HCT116 (cell line): ENCODE measurements around the gene AIMP1. TPM values are rescaled to one million over a fixed set of nuclear protein-coding genes. Genes with fewer than 3 reads are reported as not detected.

Source experiments
- ATAC-seq: fragments of 200-7000 bp; cut with Tn5 transposase; 2 replicates; pipeline ENCODE4 v1.9.1; 2020; ENCODE audit warnings: mild to moderate bottlenecking, moderate library complexity
- BruUV-seq: library from RNA; stranded (reverse); fragments of 400-500 nt; replicated peaks from 2 replicates; lab custom pipeline; 2021; lab: Mats Ljungman, UMichigan
- CTCF ChIA-PET: fragments of 300-600 bp; sonication (Branson Sonifier 250); formaldehyde crosslinking; loops from one replicate; lab custom pipeline; 2021; ENCODE audit warnings: antibody characterized with exemption; lab: Charles Lee
- POLR2A ChIA-PET: fragments of 300-600, 350-600 bp; sonication (Branson Sonifier 250); formaldehyde crosslinking; loops from one replicate; lab custom pipeline; 2021; ENCODE audit warnings: antibody characterized with exemption; lab: Charles Lee
- RAD21 ChIA-PET, 2 experiments: fragments of 300-600 bp; sonication (Branson Sonifier 250); formaldehyde crosslinking; loops; one replicate each; lab custom pipeline; 2023; ENCODE audit warnings: low total read pairs in 2 of 2; ENCODE audit not compliant: uncharacterized antibody in 2 of 2, unreplicated experiment in 2 of 2, low non-redundant PET in 1 of 2; lab: Charles Lee
- DNase-seq: peaks from one replicate; pipeline ENCODE4 v3.0.0-alpha.2; 2010; ENCODE audit warnings: low read depth, low spot score
- H2AFZ ChIP-seq: fragments of 200-600 bp; shearing (Covaris generic), sonication (generic); 2 replicates; pipeline ENCODE4 v1.6.1; 2017; ENCODE audit warnings: low read depth, mixed run types, mixed read lengths, antibody characterized with exemption, low read length; ENCODE audit not compliant: poor library complexity, severe bottlenecking
- H3K27ac ChIP-seq: 2 replicates; pipeline ENCODE4 v1.5.1; 2012; ENCODE audit warnings: low read depth, low read length
- H3K27me3 ChIP-seq: fragments of 200-600 bp; sonication (generic); 2 replicates; pipeline ENCODE4 v1.6.1; 2016; ENCODE audit warnings: mixed run types, low read length, mixed read lengths; ENCODE audit not compliant: insufficient read depth
- H3K36me3 ChIP-seq, 2 experiments: fragments of 200-500 bp in 1 of 2; fragments of 200-600 bp in 1 of 2; sonication (Bioruptor generic) in 1 of 2; sonication (generic) in 1 of 2; 2 replicates each; pipeline versions ENCODE4 v1.5.1 to v1.6.1; 2014 to 2016; ENCODE audit warnings: low read length in 2 of 2, inconsistent platforms in 1 of 2, mixed read lengths in 1 of 2, mixed run types in 1 of 2; ENCODE audit not compliant: insufficient read depth in 2 of 2, control insufficient read depth in 1 of 2
- H3K4me1 ChIP-seq, 2 experiments: fragments of 200-600 bp in 1 of 2; sonication (generic) in 1 of 2; 2 replicates each; pipeline versions ENCODE4 v1.5.1 to v1.6.1; 2012 to 2017; ENCODE audit warnings: low read length in 2 of 2, inconsistent platforms in 1 of 2, mild to moderate bottlenecking in 1 of 2, mixed read lengths in 1 of 2, mixed run types in 1 of 2, moderate library complexity in 1 of 2; ENCODE audit not compliant: insufficient read depth in 2 of 2, control insufficient read depth in 1 of 2
- H3K4me2 ChIP-seq: fragments of 200-600 bp; sonication (generic); 2 replicates; pipeline ENCODE4 v1.6.1; 2017; ENCODE audit warnings: mixed run types, low read length, mixed read lengths
- H3K4me3 ChIP-seq, 2 experiments: fragments of 200-600 bp in 1 of 2; sonication (generic) in 1 of 2; replicated peaks in 1 of 2; 2 replicates each; pipeline ENCODE4 v1.5.1; 2011 to 2016; ENCODE audit warnings: low read length in 2 of 2, control low read depth in 1 of 2, low read depth in 1 of 2, mild to moderate bottlenecking in 1 of 2, mixed read lengths in 1 of 2, mixed run types in 1 of 2
- H3K79me2 ChIP-seq: fragments of 200-600 bp; sonication (generic); 2 replicates; pipeline ENCODE4 v1.6.1; 2017; ENCODE audit warnings: mild to moderate bottlenecking, mixed run types, low read length, moderate library complexity, mixed read lengths; ENCODE audit not compliant: insufficient read depth
- H3K9ac ChIP-seq: fragments of 200-600 bp; sonication (generic); 2 replicates; pipeline ENCODE4 v1.6.1; 2016; ENCODE audit warnings: low read length, mixed read lengths
- H3K9me2 ChIP-seq: fragments of 200-600 bp; sonication (generic), shearing (Covaris generic); 2 replicates; pipeline ENCODE4 v1.6.1; 2017; ENCODE audit warnings: mixed run types, mild to moderate bottlenecking, moderate library complexity; ENCODE audit not compliant: insufficient read depth
- H3K9me3 ChIP-seq, 2 experiments: fragments of 200-500 bp in 1 of 2; fragments of 200-600 bp in 1 of 2; sonication (Bioruptor generic) in 1 of 2; sonication (generic) in 1 of 2; 2 replicates each; pipeline ENCODE4 v1.6.1; 2014 to 2017; ENCODE audit warnings: low read length in 2 of 2, mixed read lengths in 2 of 2, inconsistent platforms in 1 of 2, low read depth in 1 of 2, mild to moderate bottlenecking in 1 of 2, mixed run types in 1 of 2, moderate library complexity in 1 of 2; ENCODE audit not compliant: control insufficient read depth in 1 of 2, insufficient read depth in 1 of 2
- H4K20me1 ChIP-seq: fragments of 200-600 bp; sonication (generic), shearing (Covaris generic); 2 replicates; pipeline ENCODE4 v1.6.1; 2017; ENCODE audit warnings: mixed run types, mild to moderate bottlenecking, moderate library complexity; ENCODE audit not compliant: insufficient read depth
- CEBPB ChIP-seq: IDR thresholded peaks from 2 replicates; pipeline ENCODE4 v1.6.1; 2012; ENCODE audit warnings: low read depth
- EGR1 ChIP-seq: IDR thresholded peaks from 2 replicates; pipeline ENCODE4 v1.6.1; 2012; ENCODE audit warnings: low read depth
- ELF1 ChIP-seq: IDR thresholded peaks from 2 replicates; pipeline ENCODE4 v1.6.1; 2012; ENCODE audit warnings: low read depth, borderline replicate concordance
- EZH2 ChIP-seq: fragments of 200-600 bp; sonication (generic); IDR thresholded peaks from 2 replicates; pipeline ENCODE4 v1.6.1; 2017; ENCODE audit warnings: antibody characterized with exemption, mixed run types
- EZH2phosphoT487 ChIP-seq: fragments of 200-600 bp; IDR thresholded peaks from 2 replicates; pipeline ENCODE4 v1.6.1; 2018; ENCODE audit warnings: antibody characterized with exemption, borderline replicate concordance
- FOSL1 ChIP-seq: IDR thresholded peaks from 2 replicates; pipeline ENCODE4 v1.6.1; 2012; ENCODE audit warnings: low read depth
- RAD21 ChIP-seq: IDR thresholded peaks from 2 replicates; pipeline ENCODE4 v1.6.1; 2012; ENCODE audit warnings: low read depth, mild to moderate bottlenecking
- SIN3A ChIP-seq: IDR thresholded peaks from 2 replicates; pipeline ENCODE4 v1.6.1; 2012; ENCODE audit warnings: low read depth
- SP1 ChIP-seq: IDR thresholded peaks from 2 replicates; pipeline ENCODE4 v1.6.1; 2012; ENCODE audit warnings: low read depth
- SRF ChIP-seq: IDR thresholded peaks from 2 replicates; pipeline ENCODE4 v1.6.1; 2012; ENCODE audit warnings: low read depth
- TCF7L2 ChIP-seq: IDR thresholded peaks from 2 replicates; pipeline ENCODE4 v1.7.0; 2011; ENCODE audit warnings: borderline replicate concordance, inconsistent platforms; ENCODE audit not compliant: insufficient read depth, insufficient read length; ENCODE audit errors: extremely low read depth
- ZFX ChIP-seq: fragments of 450-650 bp; IDR thresholded peaks from 2 replicates; pipeline ENCODE4 v1.6.1; 2017
- ZNF274 ChIP-seq: fragments of 200-500 bp; sonication (Bioruptor generic); IDR thresholded peaks from 2 replicates; pipeline ENCODE4 v1.6.1; 2014; ENCODE audit warnings: mild to moderate bottlenecking, low read depth, low read length, inconsistent platforms
- intact Hi-C: fragments of 100-400 bp; cut with micrococcal nuclease; formaldehyde crosslinking; loops from 2 replicates; pipeline ENCODE4 v1.10.0; 2022
- total RNA-seq: library from RNA; stranded (reverse); gene quantifications from one replicate; pipeline ENCODE4 v1.2.1, GENCODE V29; 2021; ENCODE audit not compliant: unreplicated experiment
- TF ChIP-seq, protein P1 (sequence below): IDR thresholded peaks from 2 replicates; pipeline ENCODE4 v1.6.1; 2011; ENCODE audit warnings: mild to moderate bottlenecking, low read length, moderate library complexity; ENCODE audit not compliant: insufficient replicate concordance; ENCODE audit errors: extremely low read depth
- TF ChIP-seq, protein P2 (sequence below), 3 experiments: fragments of 200-600 bp in 1 of 3; sonication (generic) in 1 of 3; IDR thresholded peaks in 2 of 3; conservative IDR thresholded peaks in 1 of 3; 2 replicates each; pipeline ENCODE4 v1.5.1; 2012 to 2017; ENCODE audit warnings: low read depth in 2 of 3, low read length in 2 of 3, antibody characterized with exemption in 1 of 3, borderline replicate concordance in 1 of 3, control low read depth in 1 of 3, mild to moderate bottlenecking in 1 of 3, mixed read lengths in 1 of 3, mixed run types in 1 of 3, moderate library complexity in 1 of 3; ENCODE audit not compliant: insufficient read depth in 1 of 3
- TF ChIP-seq, protein P3 (sequence below): IDR thresholded peaks from 2 replicates; pipeline ENCODE4 v1.6.1; 2012; ENCODE audit warnings: low read depth
- TF ChIP-seq, protein P4 (sequence below): IDR thresholded peaks from 2 replicates; pipeline ENCODE4 v1.6.1; 2012

Gene AIMP1
- total RNA-seq, 1 experiment from 2014 or later, result 67.4 TPM

DNA sequence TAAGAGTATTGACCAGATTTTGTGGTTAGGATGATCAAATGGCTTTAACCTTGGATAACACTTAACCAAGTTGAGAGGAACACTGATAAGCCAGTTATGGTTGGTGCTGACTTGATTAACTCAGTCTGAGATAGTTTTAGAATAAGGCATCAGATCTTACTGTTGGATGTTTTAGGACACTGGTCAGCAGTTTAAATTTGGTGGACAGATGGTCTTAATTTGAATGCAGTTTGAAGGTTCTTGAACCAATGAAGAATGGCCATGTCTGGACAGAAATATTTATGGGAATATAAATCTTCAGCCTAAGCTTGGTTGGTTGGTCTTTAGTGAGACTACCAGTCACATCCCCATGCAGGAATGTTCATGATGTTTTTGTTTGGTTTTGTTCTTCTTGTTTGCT, 54.8 kb downstream of the AIMP1 start (continued):
- TF ChIP-seq, protein P1, sequence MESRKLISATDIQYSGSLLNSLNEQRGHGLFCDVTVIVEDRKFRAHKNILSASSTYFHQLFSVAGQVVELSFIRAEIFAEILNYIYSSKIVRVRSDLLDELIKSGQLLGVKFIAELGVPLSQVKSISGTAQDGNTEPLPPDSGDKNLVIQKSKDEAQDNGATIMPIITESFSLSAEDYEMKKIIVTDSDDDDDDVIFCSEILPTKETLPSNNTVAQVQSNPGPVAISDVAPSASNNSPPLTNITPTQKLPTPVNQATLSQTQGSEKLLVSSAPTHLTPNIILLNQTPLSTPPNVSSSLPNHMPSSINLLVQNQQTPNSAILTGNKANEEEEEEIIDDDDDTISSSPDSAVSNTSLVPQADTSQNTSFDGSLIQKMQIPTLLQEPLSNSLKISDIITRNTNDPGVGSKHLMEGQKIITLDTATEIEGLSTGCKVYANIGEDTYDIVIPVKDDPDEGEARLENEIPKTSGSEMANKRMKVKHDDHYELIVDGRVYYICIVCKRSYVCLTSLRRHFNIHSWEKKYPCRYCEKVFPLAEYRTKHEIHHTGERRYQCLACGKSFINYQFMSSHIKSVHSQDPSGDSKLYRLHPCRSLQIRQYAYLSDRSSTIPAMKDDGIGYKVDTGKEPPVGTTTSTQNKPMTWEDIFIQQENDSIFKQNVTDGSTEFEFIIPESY, result no peak

DNA sequence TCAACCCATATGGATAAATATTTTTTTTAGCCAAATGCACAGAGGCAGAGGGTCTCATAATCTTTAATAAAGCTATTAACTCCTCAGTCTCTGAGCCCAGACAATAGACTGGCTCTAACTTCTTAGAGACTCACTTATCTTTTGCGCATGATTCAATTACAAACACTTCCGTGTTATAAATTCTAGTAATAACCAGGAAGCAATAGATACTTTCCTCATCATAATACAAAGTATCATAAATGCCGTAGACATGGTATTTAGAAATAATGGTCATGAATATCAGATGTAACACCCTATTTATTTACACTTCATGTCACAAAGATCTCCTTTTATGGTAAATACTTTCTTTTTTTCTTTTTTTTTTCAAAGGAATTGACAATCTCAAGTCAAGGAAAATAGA, 56.7 kb downstream of the AIMP1 start:
- CTCF ChIA-PET, result interaction anchor here (1.6 kb wide), 1 partner anchor 525 kb away, joined by 4 read pairs; no protein-coding TSS in a partner anchor
- TF ChIP-seq, protein P2, sequence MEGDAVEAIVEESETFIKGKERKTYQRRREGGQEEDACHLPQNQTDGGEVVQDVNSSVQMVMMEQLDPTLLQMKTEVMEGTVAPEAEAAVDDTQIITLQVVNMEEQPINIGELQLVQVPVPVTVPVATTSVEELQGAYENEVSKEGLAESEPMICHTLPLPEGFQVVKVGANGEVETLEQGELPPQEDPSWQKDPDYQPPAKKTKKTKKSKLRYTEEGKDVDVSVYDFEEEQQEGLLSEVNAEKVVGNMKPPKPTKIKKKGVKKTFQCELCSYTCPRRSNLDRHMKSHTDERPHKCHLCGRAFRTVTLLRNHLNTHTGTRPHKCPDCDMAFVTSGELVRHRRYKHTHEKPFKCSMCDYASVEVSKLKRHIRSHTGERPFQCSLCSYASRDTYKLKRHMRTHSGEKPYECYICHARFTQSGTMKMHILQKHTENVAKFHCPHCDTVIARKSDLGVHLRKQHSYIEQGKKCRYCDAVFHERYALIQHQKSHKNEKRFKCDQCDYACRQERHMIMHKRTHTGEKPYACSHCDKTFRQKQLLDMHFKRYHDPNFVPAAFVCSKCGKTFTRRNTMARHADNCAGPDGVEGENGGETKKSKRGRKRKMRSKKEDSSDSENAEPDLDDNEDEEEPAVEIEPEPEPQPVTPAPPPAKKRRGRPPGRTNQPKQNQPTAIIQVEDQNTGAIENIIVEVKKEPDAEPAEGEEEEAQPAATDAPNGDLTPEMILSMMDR (IDR thresholded peaks at IDR 0.05 in 2 of 3, conservative IDR thresholded peaks at IDR 0.05 in 1 of 3; ENCODE audit: borderline replicate concordance in 1 of 3, insufficient read depth in 1 of 3, low read depth in 2 of 3, low read length in 2 of 3), result no peak
- TF ChIP-seq ZFX (no peak), SIN3A (no peak), RAD21 (no peak), SP1 (no peak), ZNF274 (no peak), SRF (no peak), TCF7L2 (no peak), FOSL1 (no peak), ELF1 (no peak), CEBPB (no peak), EZH2phosphoT487 (no peak), EZH2 (no peak), EGR1 (no peak)
- TF ChIP-seq, protein P3, sequence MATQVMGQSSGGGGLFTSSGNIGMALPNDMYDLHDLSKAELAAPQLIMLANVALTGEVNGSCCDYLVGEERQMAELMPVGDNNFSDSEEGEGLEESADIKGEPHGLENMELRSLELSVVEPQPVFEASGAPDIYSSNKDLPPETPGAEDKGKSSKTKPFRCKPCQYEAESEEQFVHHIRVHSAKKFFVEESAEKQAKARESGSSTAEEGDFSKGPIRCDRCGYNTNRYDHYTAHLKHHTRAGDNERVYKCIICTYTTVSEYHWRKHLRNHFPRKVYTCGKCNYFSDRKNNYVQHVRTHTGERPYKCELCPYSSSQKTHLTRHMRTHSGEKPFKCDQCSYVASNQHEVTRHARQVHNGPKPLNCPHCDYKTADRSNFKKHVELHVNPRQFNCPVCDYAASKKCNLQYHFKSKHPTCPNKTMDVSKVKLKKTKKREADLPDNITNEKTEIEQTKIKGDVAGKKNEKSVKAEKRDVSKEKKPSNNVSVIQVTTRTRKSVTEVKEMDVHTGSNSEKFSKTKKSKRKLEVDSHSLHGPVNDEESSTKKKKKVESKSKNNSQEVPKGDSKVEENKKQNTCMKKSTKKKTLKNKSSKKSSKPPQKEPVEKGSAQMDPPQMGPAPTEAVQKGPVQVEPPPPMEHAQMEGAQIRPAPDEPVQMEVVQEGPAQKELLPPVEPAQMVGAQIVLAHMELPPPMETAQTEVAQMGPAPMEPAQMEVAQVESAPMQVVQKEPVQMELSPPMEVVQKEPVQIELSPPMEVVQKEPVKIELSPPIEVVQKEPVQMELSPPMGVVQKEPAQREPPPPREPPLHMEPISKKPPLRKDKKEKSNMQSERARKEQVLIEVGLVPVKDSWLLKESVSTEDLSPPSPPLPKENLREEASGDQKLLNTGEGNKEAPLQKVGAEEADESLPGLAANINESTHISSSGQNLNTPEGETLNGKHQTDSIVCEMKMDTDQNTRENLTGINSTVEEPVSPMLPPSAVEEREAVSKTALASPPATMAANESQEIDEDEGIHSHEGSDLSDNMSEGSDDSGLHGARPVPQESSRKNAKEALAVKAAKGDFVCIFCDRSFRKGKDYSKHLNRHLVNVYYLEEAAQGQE, result no peak
- TF ChIP-seq, protein P4, sequence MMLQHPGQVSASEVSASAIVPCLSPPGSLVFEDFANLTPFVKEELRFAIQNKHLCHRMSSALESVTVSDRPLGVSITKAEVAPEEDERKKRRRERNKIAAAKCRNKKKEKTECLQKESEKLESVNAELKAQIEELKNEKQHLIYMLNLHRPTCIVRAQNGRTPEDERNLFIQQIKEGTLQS, result no peak
- H3K9me2 ChIP-seq, result no peaks in the 10 kb centered on the region
- no TSS peak for BruUV-seq
- intact Hi-C loops, result loop anchor here (1.0 kb wide), 1 partner anchor 20 kb away; no protein-coding TSS in a partner anchor
- POLR2A ChIA-PET, result no interaction called here
- no peak overlapping the region for H2AFZ ChIP-seq
- H3K79me2 ChIP-seq, result no peaks in the 10 kb centered on the region
- no peaks in the 10 kb centered on the region for H3K36me3 ChIP-seq
- no peak overlapping the region for H3K4me3 ChIP-seq
- H3K27ac ChIP-seq, result no peak overlapping the region
- DNase-seq (no peak), ATAC-seq (no peak)
- H4K20me1 ChIP-seq, result no peaks in the 10 kb centered on the region
- H3K9me3 ChIP-seq, result no peaks in the 10 kb centered on the region
- H3K9ac ChIP-seq, result no peak overlapping the region
- no peaks in the 10 kb centered on the region for H3K27me3 ChIP-seq
- RAD21 ChIA-PET, result no interaction called here
- H3K4me2 ChIP-seq, result no peak overlapping the region
- H3K4me1 ChIP-seq, result peaks cover 0 to 3% of the 10 kb centered on the region in 2 experiments; a peak in 2 of 4 replicates
